ENCODE data around the gene RFX5.

Gene RFX5

DNA sequence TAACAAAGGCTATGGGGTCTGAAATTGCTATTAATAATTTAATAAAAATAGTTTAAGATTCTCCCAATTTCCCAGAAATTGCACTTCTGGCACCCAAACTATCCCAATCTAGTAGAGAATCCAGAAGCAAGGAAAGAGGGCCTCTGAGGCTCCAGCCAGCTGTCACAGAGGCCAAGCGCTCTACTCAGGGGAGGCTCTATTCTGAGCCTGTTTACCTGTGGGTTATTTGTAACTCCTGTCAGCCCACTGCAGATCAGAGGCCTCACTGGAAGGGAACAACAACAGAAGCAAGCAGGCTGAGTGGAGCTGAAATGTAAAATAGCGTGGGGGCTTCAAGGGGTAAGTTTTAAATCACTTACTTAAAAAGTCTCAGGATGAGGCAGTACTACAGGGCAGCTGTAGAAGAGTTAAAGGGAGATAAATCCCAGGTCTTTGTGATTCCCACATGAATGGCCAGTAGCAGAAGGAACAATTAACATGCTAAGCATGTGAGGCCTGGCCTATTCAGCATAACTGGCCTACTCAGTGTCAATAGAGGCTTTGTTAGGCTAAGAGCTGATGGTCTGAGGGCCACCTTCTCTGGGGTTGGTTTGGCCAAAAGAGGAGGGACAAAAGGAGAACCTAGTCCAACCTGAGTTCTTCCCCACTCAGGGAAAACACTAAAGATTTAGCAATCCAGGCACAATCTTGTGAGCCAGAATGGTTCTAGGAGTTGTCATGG is 52.1 kb downstream of the RFX5 start:
- TF ChIP-seq, protein P1, sequence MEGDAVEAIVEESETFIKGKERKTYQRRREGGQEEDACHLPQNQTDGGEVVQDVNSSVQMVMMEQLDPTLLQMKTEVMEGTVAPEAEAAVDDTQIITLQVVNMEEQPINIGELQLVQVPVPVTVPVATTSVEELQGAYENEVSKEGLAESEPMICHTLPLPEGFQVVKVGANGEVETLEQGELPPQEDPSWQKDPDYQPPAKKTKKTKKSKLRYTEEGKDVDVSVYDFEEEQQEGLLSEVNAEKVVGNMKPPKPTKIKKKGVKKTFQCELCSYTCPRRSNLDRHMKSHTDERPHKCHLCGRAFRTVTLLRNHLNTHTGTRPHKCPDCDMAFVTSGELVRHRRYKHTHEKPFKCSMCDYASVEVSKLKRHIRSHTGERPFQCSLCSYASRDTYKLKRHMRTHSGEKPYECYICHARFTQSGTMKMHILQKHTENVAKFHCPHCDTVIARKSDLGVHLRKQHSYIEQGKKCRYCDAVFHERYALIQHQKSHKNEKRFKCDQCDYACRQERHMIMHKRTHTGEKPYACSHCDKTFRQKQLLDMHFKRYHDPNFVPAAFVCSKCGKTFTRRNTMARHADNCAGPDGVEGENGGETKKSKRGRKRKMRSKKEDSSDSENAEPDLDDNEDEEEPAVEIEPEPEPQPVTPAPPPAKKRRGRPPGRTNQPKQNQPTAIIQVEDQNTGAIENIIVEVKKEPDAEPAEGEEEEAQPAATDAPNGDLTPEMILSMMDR (IDR thresholded peaks at IDR 0.05; ENCODE audit: low read depth, low read length), result no peak
- DNase-seq (ENCODE audit: extremely low read depth, low read depth), result no peak

DNA sequence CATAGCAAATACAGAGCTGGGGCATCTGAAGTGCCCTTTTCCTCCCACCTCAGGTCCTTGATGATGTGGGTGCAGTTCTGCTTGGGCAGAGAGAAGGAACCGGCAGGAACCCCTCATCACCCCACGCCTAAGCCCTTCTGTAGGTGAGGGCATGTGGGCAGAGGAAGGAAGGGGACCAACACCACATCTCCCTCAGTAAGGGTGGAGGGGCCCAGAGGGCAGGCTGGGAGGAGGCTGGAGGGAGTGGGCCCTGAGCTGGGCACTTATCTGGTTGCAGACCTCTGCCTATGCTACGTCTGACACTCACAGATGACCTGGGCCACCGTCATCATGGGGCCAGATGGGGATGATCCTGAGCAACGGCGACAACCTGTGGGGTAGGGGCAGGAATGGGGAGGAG is 54.0 kb downstream of the RFX5 start:
- no peak for DNase-seq (ENCODE audit: extremely low read depth, low read depth)
- TF ChIP-seq, protein P1 (IDR thresholded peaks at IDR 0.05; ENCODE audit: low read depth, low read length), result no peak

DNA sequence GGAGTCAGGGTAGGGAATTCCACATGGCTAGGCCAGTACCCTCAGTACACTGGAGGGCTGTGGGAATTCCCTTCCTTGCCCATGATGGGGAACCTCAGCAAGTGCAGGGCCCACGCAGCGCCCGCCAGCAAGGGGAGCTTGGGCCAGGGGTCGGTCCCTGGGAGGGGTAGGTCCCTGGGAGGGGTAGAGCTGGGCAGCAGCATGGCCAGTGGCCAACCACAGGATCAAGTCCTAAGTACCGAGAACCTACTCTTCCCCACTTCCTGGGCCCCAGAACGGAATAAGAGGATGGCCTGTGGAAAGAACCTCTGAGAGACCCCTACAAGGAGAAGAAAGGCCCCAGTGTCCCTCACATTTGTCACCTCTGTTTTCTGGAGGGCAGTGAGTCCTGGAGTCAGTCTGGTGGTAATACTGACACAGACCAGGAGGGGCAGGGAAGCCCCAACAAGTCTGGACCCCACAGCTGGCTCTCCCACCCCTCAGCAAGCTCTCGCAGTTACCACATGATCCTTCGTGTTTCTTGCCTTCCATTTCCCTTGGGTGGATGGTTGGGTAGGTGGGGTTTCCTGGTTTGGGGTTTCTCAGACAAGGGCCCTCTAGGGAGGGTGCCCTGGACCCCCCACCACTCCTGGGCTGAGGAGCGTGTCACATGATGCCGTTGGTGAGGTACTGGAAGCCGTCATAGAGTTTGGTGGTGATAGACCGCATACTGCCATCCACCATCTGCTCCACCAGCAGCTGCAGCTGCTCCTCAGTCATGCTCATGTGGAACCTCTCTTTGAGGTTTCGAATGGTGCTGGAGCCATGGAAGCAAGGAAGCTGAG is 54.6 kb downstream of the RFX5 start:
- TF ChIP-seq, protein P1 (IDR thresholded peaks at IDR 0.05; ENCODE audit: low read depth, low read length), result no peak; the same call in 1 of the 2 replicates
- no peak for DNase-seq (ENCODE audit: extremely low read depth, low read depth)

DNA sequence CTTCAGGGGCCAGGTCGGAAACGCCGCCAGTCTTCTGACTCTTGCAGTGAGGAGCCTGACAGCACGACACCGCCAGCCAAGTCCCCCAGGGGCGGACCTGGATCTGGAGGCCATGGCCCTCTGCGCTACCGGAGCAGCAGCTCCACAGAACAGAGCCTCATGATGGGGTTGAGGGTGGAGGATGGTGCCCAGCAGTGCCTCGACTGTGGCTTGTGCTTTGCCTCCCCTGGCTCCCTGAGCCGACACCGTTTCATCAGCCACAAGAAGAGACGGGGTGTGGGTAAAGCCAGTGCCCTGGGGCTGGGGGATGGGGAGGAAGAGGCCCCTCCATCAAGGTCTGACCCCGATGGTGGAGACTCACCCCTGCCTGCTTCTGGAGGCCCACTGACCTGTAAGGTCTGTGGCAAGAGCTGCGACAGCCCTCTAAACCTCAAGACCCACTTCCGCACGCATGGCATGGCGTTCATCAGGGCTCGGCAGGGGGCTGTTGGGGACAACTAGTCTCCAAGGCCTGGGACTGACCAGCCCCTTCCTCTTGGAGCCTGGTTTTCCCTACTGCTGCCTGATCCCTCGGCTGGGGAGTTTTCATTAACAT is 56.2 kb downstream of the RFX5 start:
- TF ChIP-seq, protein P1 (IDR thresholded peaks at IDR 0.05; ENCODE audit: low read depth, low read length), result no peak
- no peak for DNase-seq (ENCODE audit: extremely low read depth, low read depth)
